Measurements from ENCODE around the gene BAMBI.

Gene BAMBI

GRCh38 chr10:28709001-28709710 lies 31.8 kb downstream of the BAMBI start (continued):
- TF ChIP-seq ZNF449 (tag by site-specific recombination; IDR thresholded peaks at IDR 0.05) (no peak), AEBP2 (tag by site-specific recombination; IDR thresholded peaks at IDR 0.05; ENCODE audit: borderline replicate concordance) (no peak), ZNF133 (tag by site-specific recombination; IDR thresholded peaks at IDR 0.05) (no peak)

GRCh38 chr10:28710202-28710886 lies 33.0 kb downstream of the BAMBI start:
- ChIA-PET CTCF (interaction anchor here (0.6 to 0.7 kb wide), 2 partner anchors 15 to 33 kb away, joined by 3 to 5 read pairs; partner anchors contain the start of gene BAMBI), POLR2A (no interaction called here)
- Histone ChIP-seq H3K4me3 (ENCODE audit: low read depth, low read length) (no peak overlapping the region), H3K27ac (ENCODE audit: extremely low read depth, low read depth, low read length) (no peak overlapping the region), H3K4me1 (ENCODE audit: control insufficient read depth, insufficient read depth, low read length) (peaks cover 13% of the 10 kb centered on the region), H3K36me3 (ENCODE audit: control insufficient read depth in 2 of 2, insufficient read depth in 1 of 2, low read length in 2 of 2) (no peaks in the 10 kb centered on the region), H3K9me3 (ENCODE audit: control insufficient read depth, insufficient read depth, low read depth, low read length) (no peaks in the 10 kb centered on the region)
- TF ChIP-seq INSM2 (tag by site-specific recombination; IDR thresholded peaks at IDR 0.05) (no peak), ZNF362 (tag by site-specific recombination; IDR thresholded peaks at IDR 0.05) (no peak), ZNF529 (tag by site-specific recombination; IDR thresholded peaks at IDR 0.05; ENCODE audit: insufficient replicate concordance) (no peak), ZNF394 (tag by site-specific recombination; IDR thresholded peaks at IDR 0.05; ENCODE audit: borderline replicate concordance) (no peak), ZNF777 (tag by site-specific recombination; IDR thresholded peaks at IDR 0.05; ENCODE audit: borderline replicate concordance) (no peak), ZFP3 (tag by site-specific recombination; IDR thresholded peaks at IDR 0.05; ENCODE audit: low read depth) (no peak), ZNF214 (tag by site-specific recombination; IDR thresholded peaks at IDR 0.05; ENCODE audit: borderline replicate concordance) (no peak), ZNF629 (tag by site-specific recombination; IDR thresholded peaks at IDR 0.05) (no peak), MEIS1 (CRISPR knock-in tag; IDR thresholded peaks at IDR 0.05; ENCODE audit: borderline replicate concordance) (no peak), REPIN1 (tag by site-specific recombination; IDR thresholded peaks at IDR 0.05; ENCODE audit: low read depth) (no peak), GLIS2 (tag by site-specific recombination; IDR thresholded peaks at IDR 0.05) (no peak), ZNF391 (tag by site-specific recombination; IDR thresholded peaks at IDR 0.05; ENCODE audit: borderline replicate concordance, low read depth) (no peak), ZNF423 (tag by site-specific recombination; IDR thresholded peaks at IDR 0.05) (no peak), ZNF354C (tag by site-specific recombination; IDR thresholded peaks at IDR 0.05; ENCODE audit: borderline replicate concordance, low read depth) (no peak), ZNF513 (tag by site-specific recombination; IDR thresholded peaks at IDR 0.05) (no peak), KLF9 (tag by site-specific recombination; IDR thresholded peaks at IDR 0.05; ENCODE audit: low read depth) (no peak), ZNF521 (tag by site-specific recombination; IDR thresholded peaks at IDR 0.05) (no peak), ZBTB44 (tag by site-specific recombination; IDR thresholded peaks at IDR 0.05) (no peak), ZNF692 (tag by site-specific recombination; IDR thresholded peaks at IDR 0.05) (no peak), KLF10 (tag by site-specific recombination; IDR thresholded peaks at IDR 0.05) (no peak)
